SK-N-SH (cell line): ENCODE results near the gene PRDM7. TPM values are rescaled to one million over a fixed set of nuclear protein-coding genes. Genes with fewer than 3 reads are reported as not detected.

Experiments
- CTCF ChIA-PET: fragments of 300-600, 350-600 bp; formaldehyde crosslinking; extraction: SDS; loops from one replicate; lab custom pipeline; 2021; lab: Yijun Ruan, JAX
- POLR2A ChIA-PET: fragments of 350-600 bp; sonication (Branson Sonifier 250); formaldehyde crosslinking; extraction: SDS; loops from one replicate; lab custom pipeline; 2020; ENCODE audit warnings: antibody characterized with exemption, inconsistent platforms; lab: Yijun Ruan, JAX
- DNase-seq: peaks from one replicate; pipeline ENCODE4 v3.0.0; 2012
- H2AFZ ChIP-seq: fragments of 200-600 bp; sonication (generic); 2 replicates; pipeline ENCODE4 v1.8.1; 2016; ENCODE audit warnings: antibody characterized with exemption, mild to moderate bottlenecking, low read depth
- H3F3A ChIP-seq: fragments of 200-600 bp; sonication (generic); replicated peaks from 2 replicates; pipeline ENCODE3; 2016; ENCODE audit warnings: antibody characterized with exemption, mild to moderate bottlenecking; ENCODE audit not compliant: insufficient read depth
- H3K27ac ChIP-seq, 2 experiments: fragments of 200-500 bp in 1 of 2; fragments of 200-600 bp in 1 of 2; sonication (Bioruptor generic) in 1 of 2; sonication (generic), shearing (Covaris generic) in 1 of 2; 2 replicates each; pipeline versions ENCODE4 v1.5.1 to v1.6.1; 2014 to 2016; ENCODE audit warnings: low read depth in 2 of 2, inconsistent platforms in 1 of 2, low read length in 1 of 2, mild to moderate bottlenecking in 1 of 2, mixed read lengths in 1 of 2
- H3K27me3 ChIP-seq: fragments of 200-600 bp; sonication (generic), shearing (Covaris generic); 2 replicates; pipeline ENCODE4 v1.6.1; 2016; ENCODE audit warnings: mixed run types; ENCODE audit not compliant: insufficient read depth
- H3K36me3 ChIP-seq, 2 experiments: fragments of 200-500 bp in 1 of 2; fragments of 200-600 bp in 1 of 2; sonication (Bioruptor generic) in 1 of 2; sonication (generic) in 1 of 2; replicated peaks in 1 of 2; 2 replicates each; pipeline versions ENCODE3 to v1.5.1; 2014 to 2016; ENCODE audit warnings: low read length in 1 of 2, mild to moderate bottlenecking in 1 of 2; ENCODE audit not compliant: insufficient read depth in 2 of 2, control insufficient read depth in 1 of 2
- H3K4me1 ChIP-seq, 2 experiments: fragments of 200-500 bp in 1 of 2; fragments of 200-600 bp in 1 of 2; sonication (Bioruptor generic) in 1 of 2; sonication (generic), shearing (Covaris generic) in 1 of 2; 2 replicates each; pipeline versions ENCODE4 v1.5.1 to v1.6.1; 2014 to 2016; ENCODE audit warnings: low read depth in 1 of 2, low read length in 1 of 2, mixed run types in 1 of 2; ENCODE audit not compliant: insufficient read depth in 2 of 2, control insufficient read depth in 1 of 2
- H3K4me2 ChIP-seq: fragments of 200-600 bp; sonication (generic), shearing (Covaris generic); 2 replicates; pipeline ENCODE4 v1.6.1; 2017; ENCODE audit warnings: mixed run types
- H3K4me3 ChIP-seq, 2 experiments: fragments of 200-500 bp in 1 of 2; fragments of 200-600 bp in 1 of 2; sonication (Bioruptor generic) in 1 of 2; sonication (generic), shearing (Covaris generic) in 1 of 2; 2 replicates each; pipeline versions ENCODE4 v1.5.1 to v1.8.1; 2014 to 2016; ENCODE audit warnings: low read depth in 2 of 2, inconsistent platforms in 1 of 2, low read length in 1 of 2, mild to moderate bottlenecking in 1 of 2, mixed read lengths in 1 of 2, moderate library complexity in 1 of 2
- H3K79me2 ChIP-seq: fragments of 200-600 bp; sonication (generic); 2 replicates; pipeline ENCODE4 v1.8.1; 2017; ENCODE audit warnings: mild to moderate bottlenecking; ENCODE audit not compliant: insufficient read depth
- H3K9ac ChIP-seq: fragments of 200-600 bp; sonication (generic); 2 replicates; pipeline ENCODE4 v1.6.1; 2017; ENCODE audit warnings: mixed run types
- H3K9me2 ChIP-seq: fragments of 200-600 bp; sonication (generic); 2 replicates; pipeline ENCODE4 v1.6.1; 2017; ENCODE audit warnings: mixed run types
- H3K9me3 ChIP-seq: fragments of 200-600 bp; sonication (generic); 2 replicates; pipeline ENCODE4 v1.6.1; 2017; ENCODE audit warnings: mixed run types, mild to moderate bottlenecking, moderate library complexity
- H4K20me1 ChIP-seq: fragments of 200-600 bp; sonication (generic); 2 replicates; pipeline ENCODE4 v1.6.1; 2017; ENCODE audit warnings: mild to moderate bottlenecking, mixed run types; ENCODE audit not compliant: insufficient read depth
- ELF1 ChIP-seq: IDR thresholded peaks from 2 replicates; pipeline ENCODE4 v1.4.0; 2012
- EP300 ChIP-seq, 2 experiments: IDR thresholded peaks; 2 replicates each; pipeline versions ENCODE4 v1.4.0 to v1.6.1; 2012; ENCODE audit warnings: borderline replicate concordance in 1 of 2, low read depth in 1 of 2, low read length in 1 of 2
- EZH2phosphoT487 ChIP-seq: fragments of 200-600 bp; sonication (generic); IDR thresholded peaks from 2 replicates; pipeline ENCODE4 v1.6.1; 2017; ENCODE audit warnings: low read depth, mixed run types, mild to moderate bottlenecking, antibody characterized with exemption, moderate library complexity, borderline replicate concordance
- FOXM1 ChIP-seq: IDR thresholded peaks from 2 replicates; pipeline ENCODE4 v1.4.0; 2012; ENCODE audit warnings: low read depth, mild to moderate bottlenecking
- GABPA ChIP-seq: IDR thresholded peaks from 2 replicates; pipeline ENCODE4 v1.4.0; 2012; ENCODE audit warnings: low read depth, mild to moderate bottlenecking
- GATA2 ChIP-seq: sonication (generic); formaldehyde crosslinking; IDR thresholded peaks from 2 replicates; pipeline ENCODE4 v1.5.0; 2020; ENCODE audit warnings: mild to moderate bottlenecking, missing genetic modification reagents
- MEF2A ChIP-seq: IDR thresholded peaks from 2 replicates; pipeline ENCODE4 v1.4.0; 2012; ENCODE audit warnings: low read depth, borderline replicate concordance
- RAD21 ChIP-seq: IDR thresholded peaks from 2 replicates; pipeline ENCODE4 v1.6.1; 2012; ENCODE audit warnings: mild to moderate bottlenecking, low read length
- RCOR1 ChIP-seq: fragments of 150-350 bp; IDR thresholded peaks from 2 replicates; pipeline ENCODE4 v1.6.1; 2017; ENCODE audit warnings: antibody characterized with exemption, low read length
- RFX5 ChIP-seq: IDR thresholded peaks from 2 replicates; pipeline ENCODE4 v1.6.1; 2012; ENCODE audit warnings: mild to moderate bottlenecking, improper control_type of control experiment, low read length
- SIN3A ChIP-seq: IDR thresholded peaks from 2 replicates; pipeline ENCODE4 v1.6.1; 2012; ENCODE audit warnings: low read depth, mild to moderate bottlenecking, low read length, moderate library complexity, borderline replicate concordance
- SMC3 ChIP-seq: IDR thresholded peaks from 2 replicates; pipeline ENCODE4 v1.6.1; 2012; ENCODE audit warnings: low read depth, low read length, improper control_type of control experiment
- TCF12 ChIP-seq: IDR thresholded peaks from 2 replicates; pipeline ENCODE4 v1.4.0; 2012
- TEAD4 ChIP-seq: IDR thresholded peaks from 2 replicates; pipeline ENCODE4 v1.4.0; 2012; ENCODE audit warnings: mild to moderate bottlenecking, borderline replicate concordance; ENCODE audit not compliant: insufficient read depth
- USF1 ChIP-seq: IDR thresholded peaks from 2 replicates; pipeline ENCODE4 v1.4.0; 2012; ENCODE audit warnings: low read depth, borderline replicate concordance
- USF2 ChIP-seq: fragments of 150-350 bp; IDR thresholded peaks from 2 replicates; pipeline ENCODE4 v1.6.1; 2017; ENCODE audit warnings: antibody characterized with exemption, low read length, low read depth, borderline replicate concordance
- WGBS: methylation state at CpG from one replicate; pipeline ENCODE4 v1.1.6; 2017; ENCODE audit warnings: low lambda C conversion rate; 5-methylcytosine and 5-hydroxymethylcytosine counted together
- polyA plus RNA-seq, 3 experiments: library from polyadenylated mRNA; depleted of rRNA; stranded (reverse); fragments of >200 nt; gene quantifications; 2 replicates each; pipeline ENCODE4 v1.2.3, GENCODE V29; 2012
- TF ChIP-seq, protein P1 (sequence below): fragments of 200-600 bp; sonication (generic); IDR thresholded peaks from 2 replicates; pipeline ENCODE4 v1.6.1; 2017; ENCODE audit warnings: antibody characterized with exemption, mild to moderate bottlenecking, moderate library complexity
- TF ChIP-seq, protein P2 (sequence below): fragments of 150-350 bp; IDR thresholded peaks from 2 replicates; pipeline ENCODE4 v1.6.1; 2016; ENCODE audit warnings: mild to moderate bottlenecking, low read depth, low read length
- TF ChIP-seq, protein P3 (sequence below): IDR thresholded peaks from 2 replicates; pipeline ENCODE4 v1.6.1; 2012; ENCODE audit warnings: mild to moderate bottlenecking, low read depth, low read length, moderate library complexity
- TF ChIP-seq, protein P4 (sequence below): IDR thresholded peaks from 2 replicates; pipeline ENCODE4; 2012

PRDM7 gene
- polyA plus RNA-seq, 1 of the 3 experiments (the other 2 are of a cell fraction) = not detected

- Histone ChIP-seq H2AFZ (no peak overlapping the region), H3K79me2 (no peaks in the 10 kb centered on the region), H3K9ac (peak overlapping the region; percentile 44; the same call in 1 of the 2 replicates), H4K20me1 (no peaks in the 10 kb centered on the region), H3F3A (peaks cover 5% of the 10 kb centered on the region), H3K4me3 (peak overlapping the region; percentile 48 to 55; a peak in 3 of 4 replicates), H3K27me3 (no peaks in the 10 kb centered on the region), H3K9me2 (no peaks in the 10 kb centered on the region), H3K4me1 (peaks cover 12 to 17% of the 10 kb centered on the region in 2 experiments; a peak in 3 of 4 replicates), H3K9me3 (no peaks in the 10 kb centered on the region), H3K36me3 (no peaks in the 10 kb centered on the region), H3K4me2 (peak overlapping the region; percentile 85), H3K27ac (peak overlapping the region in 1 of 2 experiments; percentile 68; a peak in 1 of 4 replicates)
- WGBS = 3% methylated on average over 32 of the region's 59 CpGs
- POLR2A ChIA-PET = interaction anchor here (1.6 kb wide), 1 partner anchor 27 kb away, joined by 6 read pairs; no protein-coding TSS in a partner anchor
- DNase-seq = peak; percentile 94
- CTCF ChIA-PET = interaction anchor here (1.6 kb wide), 1 partner anchor 28 kb away, joined by 8 read pairs; the partner anchor contains the start of gene DBNDD1
- no peak for TF ChIP-seq GATA2 (CRISPR knock-in tag)
- no peak for TF ChIP-seq MEF2A
- TF ChIP-seq ELF1 = no peak
- TF ChIP-seq TCF12 = no peak
- no peak for TF ChIP-seq RCOR1
- TF ChIP-seq USF2 = no peak
- TF ChIP-seq SMC3 = no peak
- TF ChIP-seq GABPA = no peak
- TF ChIP-seq EP300 (IDR thresholded peaks at IDR 0.05; ENCODE audit: borderline replicate concordance in 1 of 2, low read depth in 1 of 2, low read length in 1 of 2) = no peak
- TF ChIP-seq RFX5 = no peak
- TF ChIP-seq EZH2phosphoT487 = no peak
- TF ChIP-seq SIN3A = no peak
- TF ChIP-seq, protein P1, sequence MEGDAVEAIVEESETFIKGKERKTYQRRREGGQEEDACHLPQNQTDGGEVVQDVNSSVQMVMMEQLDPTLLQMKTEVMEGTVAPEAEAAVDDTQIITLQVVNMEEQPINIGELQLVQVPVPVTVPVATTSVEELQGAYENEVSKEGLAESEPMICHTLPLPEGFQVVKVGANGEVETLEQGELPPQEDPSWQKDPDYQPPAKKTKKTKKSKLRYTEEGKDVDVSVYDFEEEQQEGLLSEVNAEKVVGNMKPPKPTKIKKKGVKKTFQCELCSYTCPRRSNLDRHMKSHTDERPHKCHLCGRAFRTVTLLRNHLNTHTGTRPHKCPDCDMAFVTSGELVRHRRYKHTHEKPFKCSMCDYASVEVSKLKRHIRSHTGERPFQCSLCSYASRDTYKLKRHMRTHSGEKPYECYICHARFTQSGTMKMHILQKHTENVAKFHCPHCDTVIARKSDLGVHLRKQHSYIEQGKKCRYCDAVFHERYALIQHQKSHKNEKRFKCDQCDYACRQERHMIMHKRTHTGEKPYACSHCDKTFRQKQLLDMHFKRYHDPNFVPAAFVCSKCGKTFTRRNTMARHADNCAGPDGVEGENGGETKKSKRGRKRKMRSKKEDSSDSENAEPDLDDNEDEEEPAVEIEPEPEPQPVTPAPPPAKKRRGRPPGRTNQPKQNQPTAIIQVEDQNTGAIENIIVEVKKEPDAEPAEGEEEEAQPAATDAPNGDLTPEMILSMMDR = no peak
- no peak for TF ChIP-seq RAD21
- TF ChIP-seq, protein P2, sequence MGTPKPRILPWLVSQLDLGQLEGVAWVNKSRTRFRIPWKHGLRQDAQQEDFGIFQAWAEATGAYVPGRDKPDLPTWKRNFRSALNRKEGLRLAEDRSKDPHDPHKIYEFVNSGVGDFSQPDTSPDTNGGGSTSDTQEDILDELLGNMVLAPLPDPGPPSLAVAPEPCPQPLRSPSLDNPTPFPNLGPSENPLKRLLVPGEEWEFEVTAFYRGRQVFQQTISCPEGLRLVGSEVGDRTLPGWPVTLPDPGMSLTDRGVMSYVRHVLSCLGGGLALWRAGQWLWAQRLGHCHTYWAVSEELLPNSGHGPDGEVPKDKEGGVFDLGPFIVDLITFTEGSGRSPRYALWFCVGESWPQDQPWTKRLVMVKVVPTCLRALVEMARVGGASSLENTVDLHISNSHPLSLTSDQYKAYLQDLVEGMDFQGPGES = no peak
- no peak for TF ChIP-seq USF1
- TF ChIP-seq TEAD4 = no peak
- TF ChIP-seq, protein P3, sequence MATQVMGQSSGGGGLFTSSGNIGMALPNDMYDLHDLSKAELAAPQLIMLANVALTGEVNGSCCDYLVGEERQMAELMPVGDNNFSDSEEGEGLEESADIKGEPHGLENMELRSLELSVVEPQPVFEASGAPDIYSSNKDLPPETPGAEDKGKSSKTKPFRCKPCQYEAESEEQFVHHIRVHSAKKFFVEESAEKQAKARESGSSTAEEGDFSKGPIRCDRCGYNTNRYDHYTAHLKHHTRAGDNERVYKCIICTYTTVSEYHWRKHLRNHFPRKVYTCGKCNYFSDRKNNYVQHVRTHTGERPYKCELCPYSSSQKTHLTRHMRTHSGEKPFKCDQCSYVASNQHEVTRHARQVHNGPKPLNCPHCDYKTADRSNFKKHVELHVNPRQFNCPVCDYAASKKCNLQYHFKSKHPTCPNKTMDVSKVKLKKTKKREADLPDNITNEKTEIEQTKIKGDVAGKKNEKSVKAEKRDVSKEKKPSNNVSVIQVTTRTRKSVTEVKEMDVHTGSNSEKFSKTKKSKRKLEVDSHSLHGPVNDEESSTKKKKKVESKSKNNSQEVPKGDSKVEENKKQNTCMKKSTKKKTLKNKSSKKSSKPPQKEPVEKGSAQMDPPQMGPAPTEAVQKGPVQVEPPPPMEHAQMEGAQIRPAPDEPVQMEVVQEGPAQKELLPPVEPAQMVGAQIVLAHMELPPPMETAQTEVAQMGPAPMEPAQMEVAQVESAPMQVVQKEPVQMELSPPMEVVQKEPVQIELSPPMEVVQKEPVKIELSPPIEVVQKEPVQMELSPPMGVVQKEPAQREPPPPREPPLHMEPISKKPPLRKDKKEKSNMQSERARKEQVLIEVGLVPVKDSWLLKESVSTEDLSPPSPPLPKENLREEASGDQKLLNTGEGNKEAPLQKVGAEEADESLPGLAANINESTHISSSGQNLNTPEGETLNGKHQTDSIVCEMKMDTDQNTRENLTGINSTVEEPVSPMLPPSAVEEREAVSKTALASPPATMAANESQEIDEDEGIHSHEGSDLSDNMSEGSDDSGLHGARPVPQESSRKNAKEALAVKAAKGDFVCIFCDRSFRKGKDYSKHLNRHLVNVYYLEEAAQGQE = no peak
- TF ChIP-seq FOXM1 = no peak
- TF ChIP-seq, protein P4, sequence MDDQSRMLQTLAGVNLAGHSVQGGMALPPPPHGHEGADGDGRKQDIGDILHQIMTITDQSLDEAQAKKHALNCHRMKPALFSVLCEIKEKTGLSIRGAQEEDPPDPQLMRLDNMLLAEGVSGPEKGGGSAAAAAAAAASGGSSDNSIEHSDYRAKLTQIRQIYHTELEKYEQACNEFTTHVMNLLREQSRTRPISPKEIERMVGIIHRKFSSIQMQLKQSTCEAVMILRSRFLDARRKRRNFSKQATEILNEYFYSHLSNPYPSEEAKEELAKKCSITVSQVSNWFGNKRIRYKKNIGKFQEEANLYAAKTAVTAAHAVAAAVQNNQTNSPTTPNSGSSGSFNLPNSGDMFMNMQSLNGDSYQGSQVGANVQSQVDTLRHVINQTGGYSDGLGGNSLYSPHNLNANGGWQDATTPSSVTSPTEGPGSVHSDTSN = no peak
Measured at GRCh38 chr16:90047714-90048346, 29.3 kb downstream of the PRDM7 start.
